Fibroblast of pulmonary artery (primary cell): Measurements from ENCODE around the gene SCN7A.

Experiments used
- DNase-seq: peaks from one replicate; pipeline ENCODE4 v3.0.0-alpha.2; 2010; ENCODE audit warnings: low read depth
- H3K4me3 ChIP-seq: replicated peaks from 2 replicates; pipeline ENCODE4 v1.5.1; 2011; ENCODE audit warnings: low read depth, mild to moderate bottlenecking, control low read depth, low read length, moderate library complexity
- TF ChIP-seq, protein P1 (sequence below): IDR thresholded peaks from 2 replicates; pipeline ENCODE4 v1.5.1; 2011; ENCODE audit warnings: mild to moderate bottlenecking, control low read depth, low read length, inconsistent platforms; ENCODE audit errors: missing control alignments

SCN7A gene

DNA sequence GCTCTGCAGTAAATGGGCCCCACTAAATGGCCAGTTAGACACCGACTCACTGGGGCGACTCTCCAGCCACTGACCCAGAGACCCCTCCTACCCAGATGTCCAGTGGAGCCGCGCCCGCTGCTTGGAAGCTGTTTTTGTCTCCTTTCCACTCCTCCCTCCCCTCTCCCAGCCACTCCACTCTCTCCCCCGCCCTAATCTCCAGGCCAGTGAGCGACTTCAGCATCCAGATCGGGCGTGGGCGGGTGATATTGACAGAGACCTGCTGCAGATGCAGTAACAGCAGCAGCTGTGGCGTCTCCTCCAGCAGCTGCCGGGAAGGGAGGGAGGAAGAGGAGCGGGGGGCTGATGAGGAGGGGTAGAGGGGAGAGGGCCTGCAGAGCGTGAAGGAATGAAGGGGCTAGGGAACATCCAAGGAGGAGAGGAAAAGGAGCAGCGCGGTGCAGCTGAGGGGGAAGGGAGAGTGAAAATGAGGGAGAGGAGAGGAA is at the start of gene SCN7A:
Gene SCN7A (minus strand): TSS at position 110 of the 485 bp plus-strand sequence. CDS start 16,553 bp downstream, outside the sequence.
- peak within 1 kb of the TSS; percentile 36 for H3K4me3 ChIP-seq
- TF ChIP-seq, protein P1, sequence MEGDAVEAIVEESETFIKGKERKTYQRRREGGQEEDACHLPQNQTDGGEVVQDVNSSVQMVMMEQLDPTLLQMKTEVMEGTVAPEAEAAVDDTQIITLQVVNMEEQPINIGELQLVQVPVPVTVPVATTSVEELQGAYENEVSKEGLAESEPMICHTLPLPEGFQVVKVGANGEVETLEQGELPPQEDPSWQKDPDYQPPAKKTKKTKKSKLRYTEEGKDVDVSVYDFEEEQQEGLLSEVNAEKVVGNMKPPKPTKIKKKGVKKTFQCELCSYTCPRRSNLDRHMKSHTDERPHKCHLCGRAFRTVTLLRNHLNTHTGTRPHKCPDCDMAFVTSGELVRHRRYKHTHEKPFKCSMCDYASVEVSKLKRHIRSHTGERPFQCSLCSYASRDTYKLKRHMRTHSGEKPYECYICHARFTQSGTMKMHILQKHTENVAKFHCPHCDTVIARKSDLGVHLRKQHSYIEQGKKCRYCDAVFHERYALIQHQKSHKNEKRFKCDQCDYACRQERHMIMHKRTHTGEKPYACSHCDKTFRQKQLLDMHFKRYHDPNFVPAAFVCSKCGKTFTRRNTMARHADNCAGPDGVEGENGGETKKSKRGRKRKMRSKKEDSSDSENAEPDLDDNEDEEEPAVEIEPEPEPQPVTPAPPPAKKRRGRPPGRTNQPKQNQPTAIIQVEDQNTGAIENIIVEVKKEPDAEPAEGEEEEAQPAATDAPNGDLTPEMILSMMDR, result no peak
- DNase-seq, result peak; percentile 61

DNA sequence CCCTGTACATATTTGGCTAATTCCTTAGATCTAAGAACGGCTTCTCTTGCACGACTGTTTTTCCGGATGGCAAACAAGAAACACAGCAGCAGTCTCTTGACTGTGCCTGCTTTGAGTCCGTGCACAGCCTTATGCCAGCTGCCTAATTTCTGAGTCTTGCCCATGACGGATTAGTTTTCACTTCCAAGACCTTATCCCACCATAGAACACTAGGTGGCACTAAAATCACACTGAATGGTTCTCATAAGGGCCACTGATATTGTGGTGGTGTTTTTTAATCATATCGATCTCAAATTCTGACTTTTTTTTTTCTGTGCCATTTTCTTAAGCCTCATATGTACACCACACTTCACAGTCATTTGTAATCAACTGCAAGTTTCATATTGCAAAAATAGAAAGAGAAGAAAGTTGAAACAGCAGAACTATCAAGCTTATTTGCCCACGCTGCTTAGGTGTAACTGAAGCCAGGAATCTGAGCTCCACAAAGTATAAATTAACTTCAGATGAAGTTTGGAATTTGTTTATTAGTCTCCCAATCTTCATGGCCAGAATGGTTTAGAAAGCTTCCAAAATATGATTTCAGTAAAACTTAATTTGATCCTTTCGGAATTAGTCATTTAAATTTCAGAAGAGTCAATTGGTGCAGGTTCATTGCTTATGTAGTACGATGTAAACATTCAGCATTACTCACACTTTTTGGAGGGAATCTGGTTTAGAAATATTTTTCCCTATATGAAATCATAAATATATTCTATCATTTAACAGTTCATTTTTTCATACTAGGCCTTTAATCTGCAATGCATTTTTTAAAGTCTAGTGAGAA is 45.5 kb upstream of the SCN7A start:
- no peak overlapping the region for H3K4me3 ChIP-seq
- DNase-seq, result peak; percentile 82
- TF ChIP-seq, protein P1, result peak; percentile 80

DNA sequence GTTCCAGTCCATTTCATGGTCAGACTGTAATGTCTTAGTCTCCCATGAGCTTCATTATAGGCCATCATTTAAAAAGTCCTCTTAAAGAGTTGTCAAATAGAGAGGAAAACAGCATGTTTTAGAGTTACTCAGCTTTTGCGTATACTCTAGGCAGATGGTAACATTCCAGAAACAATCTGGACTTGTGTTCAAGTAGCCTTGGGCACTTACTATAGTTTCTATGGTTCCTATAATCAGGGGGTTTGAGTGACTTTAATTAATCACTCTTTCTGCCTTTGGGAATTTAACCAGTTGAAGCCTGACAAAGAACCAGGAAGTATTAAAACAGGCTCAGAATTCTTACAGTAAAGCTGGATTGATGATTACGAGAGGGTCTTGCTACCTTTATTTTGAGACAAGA is 42.1 kb upstream of the SCN7A start:
- no peak for DNase-seq
- TF ChIP-seq, protein P1, result no peak

DNA sequence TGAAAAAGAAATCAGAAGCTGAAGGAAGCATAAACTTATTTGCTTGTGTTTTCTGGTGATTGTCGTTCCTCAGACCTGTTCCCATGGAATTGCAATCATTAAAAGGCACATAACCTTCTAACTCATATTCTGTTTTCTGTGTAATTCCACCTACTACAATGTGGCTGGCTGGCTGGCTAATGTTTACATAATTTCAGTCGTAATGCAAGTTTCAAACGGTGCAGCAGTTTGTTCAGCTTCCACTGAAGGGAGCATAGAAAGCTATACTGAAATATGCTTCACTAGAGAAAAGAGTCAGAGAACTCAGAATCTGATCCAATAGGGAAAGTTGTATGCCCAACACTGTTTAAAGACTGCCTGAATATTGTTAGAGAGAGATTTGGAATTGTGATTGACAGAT is 27.1 kb upstream of the SCN7A start:
- TF ChIP-seq, protein P1, result no peak
- no peak for DNase-seq

More for the DNA sequence above, 42.1 kb upstream of the SCN7A start:
- no peak overlapping the region for H3K4me3 ChIP-seq

DNA sequence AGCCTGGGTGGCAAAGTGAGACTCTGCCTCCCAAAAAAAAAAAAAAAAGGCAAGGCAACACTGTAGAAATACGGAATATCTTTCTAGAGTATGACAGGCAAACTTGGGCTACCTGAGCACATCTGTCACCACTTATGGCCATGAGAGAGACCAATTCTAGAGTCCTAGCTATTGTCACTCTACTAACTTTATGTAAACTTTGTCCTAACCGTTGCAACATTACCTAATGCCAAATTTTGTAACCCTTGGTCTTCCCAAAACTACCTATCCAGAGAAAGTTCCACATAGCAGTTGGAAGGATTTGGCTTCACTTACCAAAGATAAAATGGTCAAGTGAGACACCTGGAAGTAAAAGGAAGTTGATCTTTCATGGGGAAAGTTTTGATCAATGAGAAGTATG is 26.6 kb upstream of the SCN7A start:
- no peak overlapping the region for H3K4me3 ChIP-seq
- TF ChIP-seq, protein P1, result no peak

More for the DNA sequence above, 27.1 kb upstream of the SCN7A start:
- H3K4me3 ChIP-seq, result no peak overlapping the region

DNA sequence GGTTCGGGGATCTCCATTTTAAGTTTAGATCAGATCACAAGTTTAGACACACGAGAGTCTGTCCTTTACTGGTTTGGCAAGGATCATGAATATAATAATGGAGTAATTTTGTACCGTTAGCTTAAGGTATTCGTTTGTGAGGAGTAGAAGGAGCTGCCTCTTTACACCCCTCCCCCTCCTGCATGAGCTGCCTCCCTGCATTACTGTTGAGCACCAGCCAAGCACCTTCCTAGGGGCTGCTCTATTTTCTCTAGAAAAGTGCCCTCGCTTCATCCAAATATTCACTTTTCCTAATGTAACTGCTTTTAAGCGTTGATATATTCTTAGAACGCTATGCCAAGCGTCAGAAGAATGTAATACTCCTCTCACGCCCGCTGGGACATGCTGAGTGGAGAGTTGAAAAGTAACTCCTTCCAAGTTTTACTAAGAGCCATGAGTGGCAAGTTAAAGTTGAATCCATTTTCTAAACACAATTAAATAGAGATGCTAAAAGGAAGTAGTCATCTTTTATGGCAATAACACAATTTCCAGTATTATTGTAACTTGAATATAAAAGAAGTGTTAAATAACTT is 25.4 kb upstream of the SCN7A start:
- no peak for DNase-seq

More for the DNA sequence above, 26.6 kb upstream of the SCN7A start:
- no peak for DNase-seq

More for the DNA sequence above, 25.4 kb upstream of the SCN7A start:
- TF ChIP-seq, protein P1, result no peak
- H3K4me3 ChIP-seq, result no peak overlapping the region
